H9 (cell line): ENCODE results near the gene AREG. TPM values are rescaled to one million over a fixed set of nuclear protein-coding genes. Genes with fewer than 3 reads are reported as not detected.

Source experiments
- DNase-seq: peaks from one replicate; pipeline ENCODE4 v3.0.0-alpha.2; 2017
- H2AFZ ChIP-seq: one replicate; pipeline ENCODE4 v1.6.1; 2013; ENCODE audit warnings: mild to moderate bottlenecking, low read length, control low read depth, moderate library complexity
- H2AK5ac ChIP-seq: 2 replicates; pipeline ENCODE4 v1.6.1; 2013; ENCODE audit warnings: low read length, control low read depth, mixed read lengths; ENCODE audit not compliant: insufficient read length
- H2BK120ac ChIP-seq: one replicate; pipeline ENCODE4 v1.6.1; 2013; ENCODE audit warnings: low read depth, mild to moderate bottlenecking, low read length, control low read depth, inconsistent platforms; ENCODE audit not compliant: poor library complexity, severe bottlenecking
- H2BK12ac ChIP-seq: 2 replicates; pipeline ENCODE4 v1.6.1; 2013; ENCODE audit warnings: low read length, control low read depth, mixed read lengths, low read depth; ENCODE audit not compliant: insufficient read length
- H2BK15ac ChIP-seq: 2 replicates; pipeline ENCODE4 v1.6.1; 2013; ENCODE audit warnings: low read depth, low read length, control low read depth
- H2BK20ac ChIP-seq: one replicate; pipeline ENCODE4 v1.6.1; 2013; ENCODE audit warnings: low read depth, mild to moderate bottlenecking, low read length, control low read depth, inconsistent platforms; ENCODE audit not compliant: poor library complexity, severe bottlenecking
- H2BK5ac ChIP-seq: 2 replicates; pipeline ENCODE4 v1.6.1; 2013; ENCODE audit warnings: low read length, control low read depth, mixed read lengths; ENCODE audit not compliant: insufficient read length
- H3K14ac ChIP-seq: 2 replicates; pipeline ENCODE4 v1.6.1; 2013; ENCODE audit warnings: low read length, control low read depth; ENCODE audit not compliant: insufficient read depth
- H3K18ac ChIP-seq: 2 replicates; pipeline ENCODE4 v1.6.1; 2013; ENCODE audit warnings: low read depth, mild to moderate bottlenecking, mixed read lengths, low read length, control low read depth; ENCODE audit not compliant: insufficient read length
- H3K23ac ChIP-seq: 2 replicates; pipeline ENCODE4 v1.6.1; 2013; ENCODE audit warnings: low read length, control low read depth, mixed read lengths, low read depth; ENCODE audit not compliant: insufficient read length
- H3K23me2 ChIP-seq: 2 replicates; pipeline ENCODE4 v1.6.1; 2013; ENCODE audit warnings: low read depth, mild to moderate bottlenecking, mixed read lengths, low read length, control low read depth; ENCODE audit not compliant: insufficient read length, poor library complexity, severe bottlenecking
- H3K27ac ChIP-seq: 2 replicates; pipeline ENCODE4 v1.5.1; 2013; ENCODE audit warnings: low read length, control low read depth, mixed read lengths, low read depth; ENCODE audit not compliant: insufficient read length
- H3K27me3 ChIP-seq: 2 replicates; pipeline ENCODE4 v1.6.1; 2013; ENCODE audit warnings: low read length, control low read depth, inconsistent platforms; ENCODE audit not compliant: insufficient read depth
- H3K4ac ChIP-seq: 2 replicates; pipeline ENCODE4 v1.6.1; 2013; ENCODE audit warnings: low read depth, mild to moderate bottlenecking, control low read depth, inconsistent platforms, low read length, moderate library complexity
- H3K4me1 ChIP-seq: 2 replicates; pipeline ENCODE4 v1.6.1; 2013; ENCODE audit warnings: low read length, control low read depth, inconsistent platforms; ENCODE audit not compliant: insufficient read depth
- H3K4me2 ChIP-seq: 2 replicates; pipeline ENCODE4 v1.6.1; 2013; ENCODE audit warnings: low read length, control low read depth, mixed read lengths; ENCODE audit not compliant: insufficient read length, insufficient read depth
- H3K56ac ChIP-seq: 2 replicates; pipeline ENCODE4 v1.6.1; 2013; ENCODE audit warnings: low read depth, mild to moderate bottlenecking, mixed read lengths, low read length, control low read depth; ENCODE audit not compliant: insufficient read length
- H3K79me1 ChIP-seq: 2 replicates; pipeline ENCODE4 v1.6.1; 2013; ENCODE audit warnings: low read depth, mild to moderate bottlenecking, moderate library complexity, low read length, control low read depth, inconsistent platforms; ENCODE audit not compliant: insufficient read depth, poor library complexity, severe bottlenecking
- H3K79me2 ChIP-seq: 2 replicates; pipeline ENCODE4 v1.6.1; 2013; ENCODE audit warnings: low read length, control low read depth, inconsistent platforms; ENCODE audit not compliant: insufficient read depth
- H3K9ac ChIP-seq: 2 replicates; pipeline ENCODE4 v1.6.1; 2013; ENCODE audit warnings: low read length, control low read depth, mixed read lengths; ENCODE audit not compliant: insufficient read length; ENCODE audit errors: extremely low read depth
- H3K9me3 ChIP-seq: one replicate; pipeline ENCODE4 v1.6.1; 2013; ENCODE audit warnings: low read depth, low read length, inconsistent platforms; ENCODE audit not compliant: control insufficient read depth
- H3T11ph ChIP-seq: one replicate; pipeline ENCODE4 v1.6.1; 2013; ENCODE audit warnings: mild to moderate bottlenecking, low read length, control low read depth, inconsistent platforms
- H4K20me1 ChIP-seq: one replicate; pipeline ENCODE4 v1.6.1; 2013; ENCODE audit not compliant: control insufficient read depth, insufficient read length, insufficient read depth
- H4K5ac ChIP-seq: 2 replicates; pipeline ENCODE4 v1.6.1; 2013; ENCODE audit warnings: low read depth, mild to moderate bottlenecking, mixed read lengths, low read length, control low read depth; ENCODE audit not compliant: insufficient read length
- H4K8ac ChIP-seq: replicated peaks from 2 replicates; pipeline ENCODE4 v1.6.1; 2013; ENCODE audit warnings: low read length, control low read depth, mixed read lengths, low read depth; ENCODE audit not compliant: insufficient read length
- H4K91ac ChIP-seq: 2 replicates; pipeline ENCODE4 v1.6.1; 2013; ENCODE audit warnings: low read depth, mild to moderate bottlenecking, moderate library complexity, mixed read lengths, low read length, control low read depth; ENCODE audit not compliant: insufficient read length
- H3K27ac Mint-ChIP-seq, 3 experiments: 2 replicates in 2 of 3; 3 replicates in 1 of 3; pipeline ENCODE4 v1.8.0; 2020 to 2021; ENCODE audit warnings: mixed read lengths in 3 of 3, mild to moderate bottlenecking in 1 of 3, moderate library complexity in 1 of 3
- H3K27me3 Mint-ChIP-seq: 2 replicates; pipeline ENCODE4 v1.8.0; 2021; ENCODE audit warnings: low read depth, mild to moderate bottlenecking, moderate library complexity, mixed read lengths
- H3K36me3 Mint-ChIP-seq, 3 experiments: 2 replicates in 2 of 3; 3 replicates in 1 of 3; pipeline ENCODE4 v1.8.0; 2020 to 2021; ENCODE audit warnings: low read depth in 3 of 3, mixed read lengths in 3 of 3; ENCODE audit not compliant: insufficient read depth in 1 of 3
- H3K4me1 Mint-ChIP-seq, 2 experiments: 2 replicates each; pipeline ENCODE4 v1.8.0; 2020; ENCODE audit warnings: mixed read lengths in 2 of 2
- H3K4me3 Mint-ChIP-seq, 2 experiments: 2 replicates in 1 of 2; 3 replicates in 1 of 2; pipeline ENCODE4 v1.8.0; 2020 to 2021; ENCODE audit warnings: mild to moderate bottlenecking in 2 of 2, mixed read lengths in 2 of 2, moderate library complexity in 1 of 2
- H3K9me3 Mint-ChIP-seq, 2 experiments: 2 replicates in 1 of 2; 3 replicates in 1 of 2; pipeline ENCODE4 v1.8.0; 2020; ENCODE audit warnings: mild to moderate bottlenecking in 2 of 2, mixed read lengths in 2 of 2, moderate library complexity in 1 of 2
- CTCF ChIP-seq: fragments of 200-600 bp; sonication (generic); conservative IDR thresholded peaks from 3 replicates; pipeline ENCODE4 v1.8.0; 2021; ENCODE audit warnings: antibody characterized with exemption, mild to moderate bottlenecking
- WGBS: extraction: QIAGEN DNeasy Blood & Tissue Kit; methylation state at CpG from one replicate; pipeline ENCODE4 v1.1.7; 2013; ENCODE audit warnings: missing lambda C conversion rate, low lambda C conversion rate, mixed read lengths; ENCODE audit not compliant: insufficient read length; ENCODE audit errors: extremely low coverage; 5-methylcytosine and 5-hydroxymethylcytosine counted together
- total RNA-seq: library from RNA; stranded (reverse); gene quantifications from 2 replicates; pipeline ENCODE4 v1.2.1, GENCODE V29; 2021

Gene AREG
- total RNA-seq, 1 experiment from 2014 or later: 0.28 TPM

GRCh38 chr4:74438661-74439060 lies 6.3 kb upstream of the AREG start:
- Histone ChIP-seq H3T11ph (no peak overlapping the region), H2AK5ac (no peak overlapping the region), H3K27ac (no peak overlapping the region), H3K27me3 (no peaks in the 10 kb centered on the region), H2BK120ac (no peak overlapping the region), H2BK12ac (no peak overlapping the region), H3K9me3 (no peaks in the 10 kb centered on the region), H3K14ac (no peak overlapping the region), H3K79me2 (no peaks in the 10 kb centered on the region), H3K23me2 (no peaks in the 10 kb centered on the region), H2BK5ac (no peak overlapping the region), H2AFZ (no peak overlapping the region), H3K9ac (no peak overlapping the region), H4K5ac (no peak overlapping the region), H3K4me2 (no peak overlapping the region), H3K79me1 (no peaks in the 10 kb centered on the region), H4K20me1 (no peaks in the 10 kb centered on the region), H3K18ac (no peak overlapping the region), H4K91ac (no peak overlapping the region), H3K4ac (no peak overlapping the region), H2BK20ac (no peak overlapping the region), H2BK15ac (no peak overlapping the region), H3K23ac (no peak overlapping the region), H3K56ac (no peak overlapping the region), H4K8ac (no peak overlapping the region), H3K4me1 (no peaks in the 10 kb centered on the region)
- H3K27me3 Mint-ChIP-seq: peaks cover 6% of the 10 kb centered on the region
- no peak for DNase-seq
- TF ChIP-seq CTCF: no peak
- no peak overlapping the region for H3K4me3 Mint-ChIP-seq
- no CpG with 5 or more reads among the region's 1 CpG for WGBS
- H3K4me1 Mint-ChIP-seq: no peaks in the 10 kb centered on the region
- no peaks in the 10 kb centered on the region for H3K36me3 Mint-ChIP-seq
- H3K9me3 Mint-ChIP-seq: no peaks in the 10 kb centered on the region; a peak in 1 of 5 replicates
- H3K27ac Mint-ChIP-seq: no peak overlapping the region
